Measurements from ENCODE around the gene ELOB.

Gene ELOB

GRCh38 chr16:2777231-2777902 lies at the start of gene ELOB:
ELOB (minus strand) TSS chr16:2777280; CDS start chr16:2777239, 41 bp downstream.
- Histone ChIP-seq H3K27me3 (ENCODE audit: control insufficient read depth in 5 of 5, insufficient read depth in 4 of 5, low read length in 5 of 5) (peaks cover 0 to 4% (median 0%) of the 10 kb centered on the region in 5 donors), H3K4me3 (ENCODE audit: low read depth in 1 of 5, low read length in 5 of 5) (peak within 1 kb of the TSS; percentile 86 to 98 (median 91)), H3K9ac (ENCODE audit: low read length in 5 of 5) (peak within 1 kb of the TSS; percentile 79 to 100 (median 99)), H3K27ac (ENCODE audit: low read depth, low read length) (peak within 1 kb of the TSS; percentile 93), H3K36me3 (ENCODE audit: control insufficient read depth in 5 of 5, insufficient read depth in 5 of 5, low read length in 5 of 5) (peaks cover 0 to 27% (median 23%) of the 10 kb centered on the region in 5 donors), H3K9me3 (ENCODE audit: control insufficient read depth in 5 of 5, low read length in 5 of 5) (no peaks in the 10 kb centered on the region), H3K4me1 (ENCODE audit: control insufficient read depth in 5 of 5, insufficient read depth in 5 of 5, low read length in 5 of 5) (peaks cover 12 to 38% (median 28%) of the 10 kb centered on the region in 5 donors)

- H3K9ac ChIP-seq (ENCODE audit: low read length in 5 of 5), result no peak overlapping the region
- H3K27ac ChIP-seq (ENCODE audit: low read depth, low read length), result no peak overlapping the region
- peaks cover 0 to 8% (median 0%) of the 10 kb centered on the region in 5 donors for H3K4me1 ChIP-seq (ENCODE audit: control insufficient read depth in 5 of 5, insufficient read depth in 5 of 5, low read length in 5 of 5)
- H3K36me3 ChIP-seq (ENCODE audit: control insufficient read depth in 5 of 5, insufficient read depth in 5 of 5, low read length in 5 of 5), result no peaks in the 10 kb centered on the region
- H3K4me3 ChIP-seq (ENCODE audit: low read depth in 1 of 5, low read length in 5 of 5), result no peak overlapping the region
- H3K9me3 ChIP-seq (ENCODE audit: control insufficient read depth in 5 of 5, low read length in 5 of 5), result no peaks in the 10 kb centered on the region
- H3K27me3 ChIP-seq (ENCODE audit: control insufficient read depth in 5 of 5, insufficient read depth in 4 of 5, low read length in 5 of 5), result peaks cover 7 to 27% (median 23%) of the 10 kb centered on the region in 5 donors
Measured at GRCh38 chr16:2825906-2826305, 48.8 kb upstream of the ELOB start.

GRCh38 chr16:2825049-2825742 lies 48.1 kb upstream of the ELOB start:
- Histone ChIP-seq H3K27ac (ENCODE audit: low read depth, low read length) (no peak overlapping the region), H3K9me3 (ENCODE audit: control insufficient read depth in 5 of 5, low read length in 5 of 5) (no peaks in the 10 kb centered on the region), H3K4me3 (ENCODE audit: low read depth in 1 of 5, low read length in 5 of 5) (no peak overlapping the region), H3K4me1 (ENCODE audit: control insufficient read depth in 5 of 5, insufficient read depth in 5 of 5, low read length in 5 of 5) (peaks cover 0 to 8% (median 0%) of the 10 kb centered on the region in 5 donors), H3K9ac (ENCODE audit: low read length in 5 of 5) (no peak overlapping the region), H3K27me3 (ENCODE audit: control insufficient read depth in 5 of 5, insufficient read depth in 4 of 5, low read length in 5 of 5) (peaks cover 10 to 32% (median 24%) of the 10 kb centered on the region in 5 donors), H3K36me3 (ENCODE audit: control insufficient read depth in 5 of 5, insufficient read depth in 5 of 5, low read length in 5 of 5) (no peaks in the 10 kb centered on the region)

GRCh38 chr16:2824626-2825025 lies 47.5 kb upstream of the ELOB start:
- no peaks in the 10 kb centered on the region for H3K9me3 ChIP-seq (ENCODE audit: control insufficient read depth in 5 of 5, low read length in 5 of 5)
- no peak overlapping the region for H3K27ac ChIP-seq (ENCODE audit: low read depth, low read length)
- no peak overlapping the region for H3K4me3 ChIP-seq (ENCODE audit: low read depth in 1 of 5, low read length in 5 of 5)
- no peak overlapping the region for H3K9ac ChIP-seq (ENCODE audit: low read length in 5 of 5)
- H3K36me3 ChIP-seq (ENCODE audit: control insufficient read depth in 5 of 5, insufficient read depth in 5 of 5, low read length in 5 of 5), result no peaks in the 10 kb centered on the region
- peaks cover 0 to 2% (median 0%) of the 10 kb centered on the region in 5 donors for H3K4me1 ChIP-seq (ENCODE audit: control insufficient read depth in 5 of 5, insufficient read depth in 5 of 5, low read length in 5 of 5)
- peaks cover 8 to 34% (median 24%) of the 10 kb centered on the region in 5 donors for H3K27me3 ChIP-seq (ENCODE audit: control insufficient read depth in 5 of 5, insufficient read depth in 4 of 5, low read length in 5 of 5)

- peaks cover 11 to 40% (median 30%) of the 10 kb centered on the region in 5 donors for H3K27me3 ChIP-seq (ENCODE audit: control insufficient read depth in 5 of 5, insufficient read depth in 4 of 5, low read length in 5 of 5)
Measured at GRCh38 chr16:2822496-2822895, 45.4 kb upstream of the ELOB start.

GRCh38 chr16:2822158-2822495 lies 45.0 kb upstream of the ELOB start:
- H3K27me3 ChIP-seq (ENCODE audit: control insufficient read depth in 5 of 5, insufficient read depth in 4 of 5, low read length in 5 of 5), result peaks cover 11 to 39% (median 30%) of the 10 kb centered on the region in 5 donors

More at GRCh38 chr16:2822496-2822895, 45.4 kb upstream of the ELOB start:
- no peak overlapping the region for H3K4me3 ChIP-seq (ENCODE audit: low read depth in 1 of 5, low read length in 5 of 5)
- H3K9ac ChIP-seq (ENCODE audit: low read length in 5 of 5), result no peak overlapping the region
- H3K4me1 ChIP-seq (ENCODE audit: control insufficient read depth in 5 of 5, insufficient read depth in 5 of 5, low read length in 5 of 5), result no peaks in the 10 kb centered on the region
- H3K36me3 ChIP-seq (ENCODE audit: control insufficient read depth in 5 of 5, insufficient read depth in 5 of 5, low read length in 5 of 5), result no peaks in the 10 kb centered on the region
- no peak overlapping the region for H3K27ac ChIP-seq (ENCODE audit: low read depth, low read length)
- H3K9me3 ChIP-seq (ENCODE audit: control insufficient read depth in 5 of 5, low read length in 5 of 5), result no peaks in the 10 kb centered on the region

GRCh38 chr16:2821487-2822157 lies 44.5 kb upstream of the ELOB start:
- H3K36me3 ChIP-seq (ENCODE audit: control insufficient read depth in 5 of 5, insufficient read depth in 5 of 5, low read length in 5 of 5), result no peaks in the 10 kb centered on the region
- no peaks in the 10 kb centered on the region for H3K9me3 ChIP-seq (ENCODE audit: control insufficient read depth in 5 of 5, low read length in 5 of 5)
- peaks cover 8 to 34% (median 30%) of the 10 kb centered on the region in 5 donors for H3K27me3 ChIP-seq (ENCODE audit: control insufficient read depth in 5 of 5, insufficient read depth in 4 of 5, low read length in 5 of 5)
- H3K9ac ChIP-seq (ENCODE audit: low read length in 5 of 5), result no peak overlapping the region
- no peak overlapping the region for H3K27ac ChIP-seq (ENCODE audit: low read depth, low read length)
- H3K4me3 ChIP-seq (ENCODE audit: low read depth in 1 of 5, low read length in 5 of 5), result no peak overlapping the region
- no peaks in the 10 kb centered on the region for H3K4me1 ChIP-seq (ENCODE audit: control insufficient read depth in 5 of 5, insufficient read depth in 5 of 5, low read length in 5 of 5)

More at GRCh38 chr16:2822158-2822495, 45.0 kb upstream of the ELOB start:
- Histone ChIP-seq H3K36me3 (ENCODE audit: control insufficient read depth in 5 of 5, insufficient read depth in 5 of 5, low read length in 5 of 5) (no peaks in the 10 kb centered on the region), H3K4me3 (ENCODE audit: low read depth in 1 of 5, low read length in 5 of 5) (no peak overlapping the region), H3K4me1 (ENCODE audit: control insufficient read depth in 5 of 5, insufficient read depth in 5 of 5, low read length in 5 of 5) (no peaks in the 10 kb centered on the region), H3K9me3 (ENCODE audit: control insufficient read depth in 5 of 5, low read length in 5 of 5) (no peaks in the 10 kb centered on the region), H3K27ac (ENCODE audit: low read depth, low read length) (no peak overlapping the region), H3K9ac (ENCODE audit: low read length in 5 of 5) (no peak overlapping the region)

GRCh38 chr16:2820836-2821486 lies 43.9 kb upstream of the ELOB start:
- Histone ChIP-seq H3K9me3 (ENCODE audit: control insufficient read depth in 5 of 5, low read length in 5 of 5) (no peaks in the 10 kb centered on the region), H3K4me3 (ENCODE audit: low read depth in 1 of 5, low read length in 5 of 5) (no peak overlapping the region), H3K4me1 (ENCODE audit: control insufficient read depth in 5 of 5, insufficient read depth in 5 of 5, low read length in 5 of 5) (no peaks in the 10 kb centered on the region), H3K36me3 (ENCODE audit: control insufficient read depth in 5 of 5, insufficient read depth in 5 of 5, low read length in 5 of 5) (no peaks in the 10 kb centered on the region), H3K27me3 (ENCODE audit: control insufficient read depth in 5 of 5, insufficient read depth in 4 of 5, low read length in 5 of 5) (peaks cover 6 to 34% (median 29%) of the 10 kb centered on the region in 5 donors), H3K9ac (ENCODE audit: low read length in 5 of 5) (no peak overlapping the region), H3K27ac (ENCODE audit: low read depth, low read length) (no peak overlapping the region)

- peaks cover 6 to 39% (median 29%) of the 10 kb centered on the region in 5 donors for H3K27me3 ChIP-seq (ENCODE audit: control insufficient read depth in 5 of 5, insufficient read depth in 4 of 5, low read length in 5 of 5)
- no peaks in the 10 kb centered on the region for H3K4me1 ChIP-seq (ENCODE audit: control insufficient read depth in 5 of 5, insufficient read depth in 5 of 5, low read length in 5 of 5)
- no peak overlapping the region for H3K4me3 ChIP-seq (ENCODE audit: low read depth in 1 of 5, low read length in 5 of 5)
- no peaks in the 10 kb centered on the region for H3K36me3 ChIP-seq (ENCODE audit: control insufficient read depth in 5 of 5, insufficient read depth in 5 of 5, low read length in 5 of 5)
- no peak overlapping the region for H3K9ac ChIP-seq (ENCODE audit: low read length in 5 of 5)
- H3K27ac ChIP-seq (ENCODE audit: low read depth, low read length), result no peak overlapping the region
- H3K9me3 ChIP-seq (ENCODE audit: control insufficient read depth in 5 of 5, low read length in 5 of 5), result no peaks in the 10 kb centered on the region
Measured at GRCh38 chr16:2819939-2820835, 43.1 kb upstream of the ELOB start.

All from subcutaneous abdominal adipose tissue (tissue), 5 donors.